Activated T-cell treated with anti-CD3 and anti-CD28 coated beads, Interleukin-2, amount 50 U/mL, for 48 hours (primary cell): ENCODE data around the gene TWF1.
"Not testable (repeated sequence)": the region's sequence is repeated elsewhere in the genome, so short reads cannot be mapped to it uniquely, and the experiment has no call there.

Experiments used
- DNase-seq, 2 experiments: peaks; one replicate each; pipeline ENCODE4 v3.0.0-alpha.2; 2020

The TWF1 gene

DNA sequence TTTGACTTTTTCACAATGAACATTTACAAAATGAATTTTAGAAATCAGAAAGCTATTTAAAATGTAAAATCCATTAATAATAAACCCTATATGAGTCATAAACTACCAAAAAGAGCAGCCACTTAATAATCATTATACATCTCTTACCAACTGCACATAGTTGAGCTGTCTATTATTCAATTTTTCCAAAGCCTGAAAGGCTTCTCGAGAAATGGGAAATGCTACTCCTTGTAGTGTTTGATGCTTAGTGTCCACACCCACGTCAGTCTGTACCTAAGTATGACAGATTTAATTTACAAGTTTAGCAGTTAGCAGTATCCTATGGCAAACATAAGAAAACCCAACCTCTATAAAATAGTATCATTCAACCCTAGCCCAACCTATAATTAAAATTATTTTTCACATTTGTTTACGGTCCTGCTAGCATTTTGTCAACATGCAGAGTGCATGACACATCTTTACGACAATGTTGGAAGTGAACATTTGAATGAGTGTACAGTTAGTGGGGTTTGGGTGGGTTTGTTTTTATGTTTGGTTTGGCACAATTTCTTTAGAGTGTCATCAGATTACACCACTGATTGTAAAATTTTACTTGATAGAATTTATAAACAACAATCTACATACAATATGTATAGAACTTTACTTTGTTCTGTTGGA is 8.4 kb downstream of the TWF1 start:
- DNase-seq = no peak

- DNase-seq = no peak
These were observed 10.3 kb downstream of the TWF1 start for GRCh38 chr12:43795716-43796280.

GRCh38 chr12:43789941-43790340 is 16.2 kb downstream of the TWF1 start:
- DNase-seq = no peak

- no peak for DNase-seq
These were observed 19.0 kb downstream of the TWF1 start for GRCh38 chr12:43786899-43787693.

DNA sequence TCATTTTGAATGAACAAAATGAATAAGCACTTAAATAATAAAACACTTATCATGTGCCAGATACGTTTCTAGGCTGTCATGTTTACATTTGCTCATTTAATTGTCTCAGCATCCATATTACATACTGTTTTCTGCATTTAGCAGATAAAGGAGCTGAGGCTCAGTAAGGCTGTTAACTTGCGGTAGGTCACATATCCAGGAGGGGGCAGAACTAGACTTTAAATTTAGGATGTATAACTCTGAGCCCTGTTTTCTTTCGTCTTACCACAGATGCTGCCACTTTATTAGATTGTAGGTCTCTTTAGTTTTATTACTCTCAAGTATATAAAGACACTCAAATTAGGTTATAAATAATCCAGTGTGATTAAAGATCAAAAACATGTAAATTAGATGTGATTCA is 29.6 kb downstream of the TWF1 start:
- DNase-seq = no peak

GRCh38 chr12:43766291-43766690 is 39.8 kb downstream of the TWF1 start:
- no peak for DNase-seq

GRCh38 chr12:43764528-43764927 is 41.6 kb downstream of the TWF1 start:
- DNase-seq = no peak

DNA sequence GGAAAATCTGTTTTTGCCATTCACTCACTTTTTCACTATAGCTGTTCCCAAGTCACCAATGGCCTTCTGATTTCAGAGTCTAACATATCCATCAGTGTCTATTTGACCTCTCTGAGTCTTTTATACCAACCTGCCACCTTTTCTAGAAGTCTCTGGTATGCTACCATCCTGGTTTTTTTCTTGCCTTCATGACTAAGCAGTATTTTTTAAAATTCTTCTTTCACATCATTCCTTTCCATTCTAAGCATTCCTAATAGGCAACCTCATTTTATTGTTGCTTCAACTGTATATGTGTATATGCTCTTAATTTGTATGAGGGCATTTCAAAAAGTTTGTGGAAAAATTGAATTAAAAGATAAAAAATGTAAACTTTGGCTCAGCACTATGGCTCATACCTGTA is 42.3 kb downstream of the TWF1 start:
- DNase-seq = no peak

GRCh38 chr12:43762596-43762995 is 43.5 kb downstream of the TWF1 start:
- DNase-seq = no peak

DNA sequence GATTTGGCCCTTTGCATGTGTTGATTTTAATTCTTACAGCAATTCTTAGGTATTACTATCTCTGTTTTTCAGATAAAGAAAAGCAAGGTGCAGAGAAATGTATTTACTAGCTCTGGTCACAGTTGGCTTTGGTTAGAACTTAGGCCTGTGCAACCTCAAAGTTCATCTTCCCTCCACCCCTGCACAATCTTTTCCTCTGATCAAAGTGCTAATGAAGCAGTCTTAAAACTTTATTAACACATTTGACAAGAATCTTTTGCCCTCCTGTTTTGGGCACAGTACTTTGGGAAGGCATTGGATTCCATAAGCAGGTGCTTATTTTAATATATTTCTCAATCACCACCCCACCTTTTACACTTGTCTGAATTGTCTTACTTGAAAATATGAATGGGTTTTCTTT is 44.6 kb downstream of the TWF1 start:
- no peak for DNase-seq

- DNase-seq = no peak
These were observed 45.7 kb downstream of the TWF1 start for GRCh38 chr12:43760396-43760795.

- DNase-seq = peak; percentile 94 to 96
These were observed 47.2 kb downstream of the TWF1 start, which contains the start of the genes IRAK4 and PUS7L for GRCh38 chr12:43758728-43759563. IRAK4 (plus strand) TSS chr12:43758951; CDS start chr12:43768112, 9,161 bp downstream. PUS7L (minus strand) TSS chr12:43758790; CDS start chr12:43755245, 3,545 bp downstream.

DNA sequence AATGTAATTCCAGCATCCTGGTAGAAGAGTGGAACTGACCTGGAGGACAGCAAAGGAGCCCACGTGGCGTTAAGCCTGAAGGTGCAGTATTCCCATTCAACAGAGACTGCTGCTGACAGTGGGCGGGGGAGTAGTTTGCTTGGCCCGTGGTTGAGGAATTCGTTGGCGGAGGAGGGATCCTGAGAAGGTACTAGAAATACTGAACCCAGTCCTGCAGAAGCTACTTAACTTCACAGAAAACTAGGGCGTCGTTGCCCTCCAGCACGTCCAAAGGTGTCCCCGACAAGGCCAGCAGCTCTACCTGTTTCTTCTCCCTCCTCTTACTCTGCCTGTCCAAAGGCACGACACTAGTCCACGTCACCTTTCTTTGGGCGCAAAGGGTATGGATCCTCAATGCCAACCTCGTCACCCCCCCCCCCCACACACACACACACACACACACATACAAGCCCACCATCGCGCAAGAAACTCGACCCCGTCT is 47.8 kb downstream of the TWF1 start:
- no peak for DNase-seq

DNA sequence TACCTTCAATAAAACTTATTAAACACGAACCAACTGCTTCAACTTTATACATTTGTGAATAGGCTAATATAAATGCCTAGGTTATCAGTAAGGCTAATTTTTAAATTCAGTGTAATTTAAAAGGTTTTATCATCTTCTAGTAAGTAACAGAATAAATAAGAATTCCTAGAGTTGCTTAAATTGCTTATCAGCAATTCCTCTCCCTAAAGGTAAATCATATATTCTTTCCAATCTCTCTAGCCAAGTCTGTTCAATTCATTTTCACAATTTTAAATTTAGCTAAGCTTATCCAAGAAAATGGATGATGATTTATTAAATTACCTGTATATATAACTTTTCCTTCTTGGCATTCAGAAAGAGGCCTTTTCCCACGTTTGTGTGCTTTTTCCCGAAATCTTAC is 52.1 kb downstream of the TWF1 start:
- no peak for DNase-seq

DNA sequence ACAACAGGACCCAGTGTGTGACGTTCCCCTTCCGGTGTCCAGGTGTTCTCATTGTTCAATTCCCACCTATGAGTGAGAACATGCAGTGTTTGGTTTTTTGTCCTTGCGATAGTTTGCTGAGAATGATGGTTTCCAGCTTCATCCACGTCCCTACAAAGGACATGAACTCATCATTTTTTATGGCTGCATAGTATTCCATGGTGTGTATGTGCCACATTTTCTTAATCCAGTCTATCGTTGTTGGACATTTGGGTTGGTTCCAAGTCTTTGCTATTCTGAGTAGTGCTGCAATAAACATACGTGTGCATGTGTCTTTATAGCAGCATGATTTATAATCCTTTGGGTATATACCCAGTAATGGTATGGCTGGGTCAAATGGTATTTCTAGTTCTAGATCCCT is 54.8 kb downstream of the TWF1 start:
- not testable (repeated sequence) for DNase-seq

GRCh38 chr12:43750814-43751213 is 55.3 kb downstream of the TWF1 start:
- DNase-seq = no peak

GRCh38 chr12:43749016-43749415 is 57.1 kb downstream of the TWF1 start:
- DNase-seq = no peak

DNA sequence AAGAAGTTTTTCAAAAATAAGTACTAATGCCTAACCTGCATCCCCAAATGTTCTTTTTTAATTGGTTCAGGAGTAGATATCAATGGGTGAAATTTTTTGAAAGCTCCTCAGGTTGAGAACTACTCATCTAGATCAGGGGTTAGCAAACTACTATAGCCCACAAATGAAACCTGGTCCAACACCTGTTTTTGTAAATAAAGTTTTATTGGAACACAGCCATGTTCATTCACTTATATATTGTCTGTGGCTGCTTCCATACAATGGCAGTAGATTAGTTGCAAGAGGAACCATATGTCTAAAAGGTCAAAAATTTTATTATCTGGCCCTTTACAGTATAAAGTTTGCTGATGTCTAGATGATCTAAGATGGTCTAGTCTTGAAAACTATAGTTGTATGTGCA is 61.3 kb downstream of the TWF1 start:
- DNase-seq = no peak
